AG04449 (cell line): ENCODE data around the gene PAX8.
A peak's percentile ranks its signal among the peaks of the same experiment; 100 is the strongest.

Experiments used
- CTCF ChIA-PET: fragments of 350-600 bp; formaldehyde crosslinking; extraction: SDS; loops from one replicate; lab custom pipeline; 2021; ENCODE audit warnings: antibody characterized with exemption; lab: Yijun Ruan, JAX
- POLR2A ChIA-PET: fragments of 400-600, 350-600 bp; formaldehyde crosslinking; extraction: SDS; loops from one replicate; lab custom pipeline; 2020; ENCODE audit warnings: antibody characterized with exemption, inconsistent platforms; lab: Yijun Ruan, JAX
- DNase-seq: peaks from one replicate; pipeline ENCODE4 v3.0.0-alpha.2; 2010; ENCODE audit warnings: low read depth, low spot score
- H3K4me3 ChIP-seq: 2 replicates; pipeline ENCODE4 v1.5.1; 2011; ENCODE audit warnings: low read depth, mild to moderate bottlenecking, control low read depth, low read length
- TF ChIP-seq, protein P1 (sequence below): IDR thresholded peaks from one replicate; pipeline ENCODE4 v1.5.1; 2011; ENCODE audit warnings: mild to moderate bottlenecking, moderate library complexity, low read length, control low read depth, inconsistent platforms; ENCODE audit not compliant: insufficient read depth; ENCODE audit errors: missing control alignments

The PAX8 gene

DNA sequence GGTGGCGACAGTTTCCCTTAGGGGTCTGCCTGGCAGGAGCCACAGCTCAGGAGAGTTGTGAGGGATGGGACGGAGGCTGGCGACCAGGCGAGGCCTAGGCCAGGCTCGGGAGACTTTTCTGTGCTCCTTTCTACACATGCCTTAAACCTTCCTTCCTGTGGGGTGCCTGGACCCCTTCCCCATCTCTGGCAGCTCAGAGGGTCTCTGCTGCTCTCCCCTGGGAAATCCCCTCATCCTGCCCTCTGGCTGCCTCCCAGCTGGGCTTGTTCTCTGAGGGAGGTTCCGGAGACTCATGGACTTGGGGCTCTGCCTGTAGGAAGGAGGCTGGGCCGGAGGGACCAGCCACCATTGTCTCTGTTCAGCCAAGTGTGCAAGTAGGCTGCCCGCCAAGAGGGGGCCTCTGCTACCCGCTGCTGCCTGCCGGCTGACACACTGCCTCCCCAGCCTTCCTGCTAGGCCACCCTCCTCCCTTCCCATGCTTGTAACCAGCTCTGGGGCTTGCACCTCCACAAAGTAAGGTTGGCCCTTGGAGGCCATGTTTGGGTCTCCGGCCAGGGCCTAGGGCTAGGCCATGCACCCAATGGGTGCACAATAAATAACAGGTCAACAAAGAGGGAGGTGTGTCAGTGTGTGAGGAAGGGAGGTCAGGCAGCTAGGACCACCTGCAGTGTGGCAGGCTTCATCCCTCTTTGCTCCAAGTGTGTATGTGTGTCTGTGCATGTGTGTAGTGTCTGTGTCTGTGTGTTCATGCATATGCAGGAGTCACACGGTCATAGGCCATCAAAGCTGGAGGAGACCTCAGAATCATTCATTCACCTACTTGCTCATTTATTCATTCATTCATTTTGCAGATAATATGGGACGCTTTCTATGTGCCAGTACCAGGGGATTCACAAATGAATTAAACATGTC, 76.2 kb downstream of the PAX8 start:
- TF ChIP-seq, protein P1, sequence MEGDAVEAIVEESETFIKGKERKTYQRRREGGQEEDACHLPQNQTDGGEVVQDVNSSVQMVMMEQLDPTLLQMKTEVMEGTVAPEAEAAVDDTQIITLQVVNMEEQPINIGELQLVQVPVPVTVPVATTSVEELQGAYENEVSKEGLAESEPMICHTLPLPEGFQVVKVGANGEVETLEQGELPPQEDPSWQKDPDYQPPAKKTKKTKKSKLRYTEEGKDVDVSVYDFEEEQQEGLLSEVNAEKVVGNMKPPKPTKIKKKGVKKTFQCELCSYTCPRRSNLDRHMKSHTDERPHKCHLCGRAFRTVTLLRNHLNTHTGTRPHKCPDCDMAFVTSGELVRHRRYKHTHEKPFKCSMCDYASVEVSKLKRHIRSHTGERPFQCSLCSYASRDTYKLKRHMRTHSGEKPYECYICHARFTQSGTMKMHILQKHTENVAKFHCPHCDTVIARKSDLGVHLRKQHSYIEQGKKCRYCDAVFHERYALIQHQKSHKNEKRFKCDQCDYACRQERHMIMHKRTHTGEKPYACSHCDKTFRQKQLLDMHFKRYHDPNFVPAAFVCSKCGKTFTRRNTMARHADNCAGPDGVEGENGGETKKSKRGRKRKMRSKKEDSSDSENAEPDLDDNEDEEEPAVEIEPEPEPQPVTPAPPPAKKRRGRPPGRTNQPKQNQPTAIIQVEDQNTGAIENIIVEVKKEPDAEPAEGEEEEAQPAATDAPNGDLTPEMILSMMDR: no peak
- H3K4me3 ChIP-seq: no peak overlapping the region
- POLR2A ChIA-PET: interaction anchor here (1.4 kb wide), 1 partner anchor 33 kb away, joined by 4 read pairs; no protein-coding TSS in a partner anchor
- CTCF ChIA-PET: interaction anchor here (1.4 to 11.6 kb wide), 13 partner anchors 10 to 187 kb away, joined by 3 to 240 read pairs (median 14); no protein-coding TSS in a partner anchor
- no peak for DNase-seq

DNA sequence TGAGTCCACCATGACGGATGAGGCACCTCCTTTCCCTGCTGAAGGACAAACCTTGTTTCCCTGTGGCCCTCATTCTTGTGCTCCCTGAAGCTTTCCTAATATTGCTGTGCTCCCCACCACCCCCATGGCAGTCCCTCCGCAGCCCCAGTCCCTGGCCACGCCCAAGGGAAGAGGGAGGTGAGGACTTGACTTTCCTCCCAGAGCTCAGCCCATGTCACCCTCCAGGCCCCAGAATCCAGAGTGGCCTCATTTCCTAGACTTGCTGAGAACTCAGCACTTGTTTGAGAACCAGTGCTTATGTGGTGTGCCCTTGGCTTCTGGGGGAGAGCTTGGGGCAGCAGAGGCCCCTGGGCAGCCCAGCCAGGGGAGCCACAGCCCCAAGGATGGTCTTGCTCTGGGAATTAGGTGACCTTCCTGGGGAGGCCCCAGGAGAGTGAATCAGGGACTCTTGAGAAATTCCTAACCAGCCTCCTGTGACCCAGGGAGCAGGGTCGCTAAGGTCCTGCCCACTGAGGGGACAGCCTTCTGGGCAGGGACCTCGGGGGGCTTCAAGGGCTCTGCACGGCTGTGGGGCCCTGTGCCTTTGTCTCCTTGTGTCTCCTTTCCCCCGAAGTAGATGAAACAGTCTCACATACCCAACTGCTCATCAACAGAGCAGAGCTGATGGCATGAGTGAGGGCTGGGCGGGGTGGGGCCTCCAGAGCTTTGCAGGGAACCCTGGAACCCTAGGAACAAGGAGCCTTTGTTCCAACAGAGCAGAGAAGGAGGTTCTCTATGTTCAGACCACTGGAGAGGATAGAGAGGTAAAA, 77.0 kb downstream of the PAX8 start:
- no peak overlapping the region for H3K4me3 ChIP-seq
- no peak for DNase-seq
- ChIA-PET CTCF (interaction anchor here (1.4 to 11.6 kb wide), 12 partner anchors 9 to 188 kb away, joined by 3 to 240 read pairs (median 28); partner anchors contain the start of gene PSD4), POLR2A (no interaction called here)
- TF ChIP-seq, protein P1: no peak

DNA sequence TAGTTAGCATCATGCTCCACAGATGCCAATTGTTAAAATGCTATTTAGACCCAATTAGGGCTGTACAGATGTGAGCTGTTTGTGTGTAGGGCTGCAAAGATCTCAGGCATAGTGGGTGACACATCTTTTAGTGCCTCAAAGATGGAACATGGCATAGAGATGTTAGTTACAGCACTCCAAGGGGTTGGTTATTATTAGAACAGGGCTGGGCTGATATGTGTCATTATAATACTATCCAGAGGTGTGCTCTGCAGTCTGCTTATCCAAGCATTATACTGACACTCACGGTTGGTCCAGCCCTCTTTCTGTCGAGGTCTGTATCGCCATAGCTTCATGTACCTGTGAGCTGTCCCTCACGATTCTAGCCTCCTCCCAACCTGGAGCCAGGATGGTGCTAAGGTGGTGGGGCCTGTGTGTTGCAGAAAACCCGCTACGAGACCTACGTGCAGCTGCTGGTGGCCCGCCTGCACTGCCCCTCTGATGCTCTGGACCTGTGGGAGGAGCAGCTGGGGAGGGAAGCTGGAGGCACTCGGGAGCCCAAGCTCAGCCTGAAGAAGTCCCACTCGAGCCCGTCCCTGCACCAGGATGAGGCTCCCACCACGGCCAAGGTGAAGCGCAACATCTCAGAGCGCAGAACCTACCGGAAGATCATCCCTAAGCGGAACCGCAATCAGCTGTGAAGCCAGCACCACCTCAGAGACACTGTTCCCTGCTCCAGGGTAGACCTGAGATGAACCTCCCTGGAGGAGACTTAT, 77.8 kb downstream of the PAX8 start:
- no peak overlapping the region for H3K4me3 ChIP-seq
- TF ChIP-seq, protein P1: no peak
- CTCF ChIA-PET: interaction anchor here (0.9 to 11.6 kb wide), 14 partner anchors 9 to 189 kb away, joined by 3 to 240 read pairs (median 26); partner anchors contain the start of gene PSD4
- POLR2A ChIA-PET: no interaction called here
- DNase-seq: no peak

DNA sequence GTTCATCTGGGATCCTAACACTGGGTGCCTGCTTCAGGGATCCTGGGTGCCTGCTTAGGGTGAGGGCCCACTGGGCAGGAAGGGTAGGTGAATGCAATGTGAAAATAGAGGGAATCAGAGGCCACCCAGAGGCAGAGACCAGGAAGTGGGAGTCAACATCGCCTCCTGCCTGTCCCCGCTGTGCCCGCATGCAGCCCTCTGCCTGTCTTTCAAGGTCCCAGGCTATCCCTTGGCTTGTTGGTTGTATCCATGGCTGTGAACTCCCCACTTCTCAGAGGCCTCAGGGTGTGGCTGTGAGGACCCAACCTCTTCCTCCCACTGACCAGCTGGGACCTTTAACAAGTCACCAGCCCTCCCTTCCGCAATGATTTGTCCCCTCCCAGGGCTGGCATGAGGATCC, 78.5 kb downstream of the PAX8 start:
- DNase-seq: no peak
- ChIA-PET CTCF (interaction anchor here (0.9 to 11.6 kb wide), 10 partner anchors 10 to 189 kb away, joined by 3 to 240 read pairs (median 70); partner anchors contain the start of gene PSD4), POLR2A (no interaction called here)
- H3K4me3 ChIP-seq: no peak overlapping the region
- TF ChIP-seq, protein P1: no peak

DNA sequence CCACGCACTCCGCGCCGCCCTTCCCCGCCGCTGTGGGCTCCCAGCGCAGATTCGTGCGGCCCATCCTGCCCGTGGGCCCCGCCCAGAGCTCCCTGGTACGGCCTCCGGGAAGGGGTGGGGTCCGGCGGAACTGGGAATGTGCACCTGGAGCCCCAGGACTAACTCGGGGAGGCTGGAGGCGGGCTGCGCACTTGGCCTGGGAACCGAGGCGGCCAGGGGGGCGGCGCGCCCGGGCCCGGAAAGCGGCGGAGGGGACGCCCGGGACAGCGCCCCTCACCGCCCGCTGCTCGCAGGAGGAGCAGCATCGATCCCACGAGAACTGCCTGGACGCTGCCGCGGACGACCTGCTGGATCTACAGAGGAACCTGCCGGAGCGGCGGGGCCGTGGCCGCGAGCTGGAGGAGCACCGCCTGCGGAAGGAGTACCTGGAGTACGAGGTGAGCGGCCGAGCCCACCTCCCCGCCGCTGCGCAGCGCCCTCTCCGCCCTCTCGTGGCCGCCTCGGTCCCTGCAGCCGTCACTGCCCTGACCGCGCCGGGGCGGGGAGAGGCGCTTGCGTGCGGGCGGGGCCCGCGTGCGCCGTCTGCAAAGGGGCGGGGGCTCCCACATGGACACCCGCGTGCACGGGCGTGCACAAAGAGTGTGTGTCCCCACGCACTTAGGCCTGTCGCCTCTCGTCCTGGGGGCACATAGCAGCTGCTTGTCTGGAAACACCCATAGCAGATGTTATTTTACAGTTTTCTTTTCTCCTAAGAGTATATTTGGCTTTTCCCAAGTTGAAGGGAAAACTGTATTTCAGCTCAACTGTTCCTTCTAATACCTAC, 79.7 kb downstream of the PAX8 start:
- H3K4me3 ChIP-seq: peak overlapping the region; percentile 83
- CTCF ChIA-PET: interaction anchor here (0.7 to 11.6 kb wide), 50 partner anchors 9 to 244 kb away, joined by 3 to 240 read pairs (median 6); partner anchors contain the start of gene PSD4

More for the DNA sequence above, 79.7 kb downstream of the PAX8 start:
- DNase-seq: no peak
- TF ChIP-seq, protein P1: peak; percentile 89
- POLR2A ChIA-PET: interaction anchor here (0.8 kb wide), 1 partner anchor 24 kb away, joined by 3 read pairs; no protein-coding TSS in a partner anchor
